ENCODE results near the gene MSS51.
"Not testable (repeated sequence)": the region's sequence is repeated elsewhere in the genome, so short reads cannot be mapped to it uniquely, and the experiment has no call there.

MSS51 gene

DNA sequence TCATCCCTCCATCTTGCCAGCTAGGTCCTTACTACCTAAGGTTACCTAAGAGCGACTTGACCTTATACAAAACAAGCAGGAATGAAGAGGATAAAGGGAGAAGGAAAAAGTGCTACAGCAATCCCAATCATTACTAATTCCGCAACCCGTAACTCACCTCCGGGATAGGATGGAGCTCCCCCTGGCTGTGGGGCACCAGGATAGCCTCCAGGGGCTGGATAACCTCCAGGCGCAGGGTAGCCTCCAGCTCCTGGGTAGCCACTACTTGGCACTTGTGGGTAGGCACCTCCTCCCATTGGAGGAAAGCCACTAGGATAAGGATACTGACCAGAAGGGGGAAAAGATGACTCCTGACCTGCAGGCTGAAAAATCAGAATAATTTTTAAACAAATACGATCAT lies 35.3 kb downstream of the MSS51 start:
- H3K4me3 ChIP-seq (ENCODE audit: low read depth, low read length) = no peak overlapping the region
- TF ChIP-seq, protein P1, sequence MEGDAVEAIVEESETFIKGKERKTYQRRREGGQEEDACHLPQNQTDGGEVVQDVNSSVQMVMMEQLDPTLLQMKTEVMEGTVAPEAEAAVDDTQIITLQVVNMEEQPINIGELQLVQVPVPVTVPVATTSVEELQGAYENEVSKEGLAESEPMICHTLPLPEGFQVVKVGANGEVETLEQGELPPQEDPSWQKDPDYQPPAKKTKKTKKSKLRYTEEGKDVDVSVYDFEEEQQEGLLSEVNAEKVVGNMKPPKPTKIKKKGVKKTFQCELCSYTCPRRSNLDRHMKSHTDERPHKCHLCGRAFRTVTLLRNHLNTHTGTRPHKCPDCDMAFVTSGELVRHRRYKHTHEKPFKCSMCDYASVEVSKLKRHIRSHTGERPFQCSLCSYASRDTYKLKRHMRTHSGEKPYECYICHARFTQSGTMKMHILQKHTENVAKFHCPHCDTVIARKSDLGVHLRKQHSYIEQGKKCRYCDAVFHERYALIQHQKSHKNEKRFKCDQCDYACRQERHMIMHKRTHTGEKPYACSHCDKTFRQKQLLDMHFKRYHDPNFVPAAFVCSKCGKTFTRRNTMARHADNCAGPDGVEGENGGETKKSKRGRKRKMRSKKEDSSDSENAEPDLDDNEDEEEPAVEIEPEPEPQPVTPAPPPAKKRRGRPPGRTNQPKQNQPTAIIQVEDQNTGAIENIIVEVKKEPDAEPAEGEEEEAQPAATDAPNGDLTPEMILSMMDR (IDR thresholded peaks at IDR 0.05; ENCODE audit: borderline replicate concordance, insufficient read depth, low read depth, low read length) = no peak

DNA sequence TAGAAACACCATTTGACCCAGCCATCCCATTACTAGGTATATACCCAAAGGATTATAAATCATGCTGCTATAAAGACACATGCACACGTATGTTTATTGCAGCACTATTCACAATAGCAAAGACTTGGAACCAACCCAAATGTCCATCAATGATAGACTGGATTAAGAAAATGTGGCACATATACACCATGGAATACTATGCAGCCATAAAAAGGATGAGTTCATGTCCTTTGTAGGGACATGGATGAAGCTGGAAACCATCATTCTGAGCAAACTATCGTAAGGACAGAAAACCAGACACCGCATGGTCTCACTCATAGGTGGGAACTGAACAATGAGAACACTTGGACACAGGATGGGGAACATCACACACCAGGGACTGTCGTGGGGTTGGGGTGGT lies 39.0 kb downstream of the MSS51 start:
- H3K4me3 ChIP-seq (ENCODE audit: low read depth, low read length) = not testable (repeated sequence)

DNA sequence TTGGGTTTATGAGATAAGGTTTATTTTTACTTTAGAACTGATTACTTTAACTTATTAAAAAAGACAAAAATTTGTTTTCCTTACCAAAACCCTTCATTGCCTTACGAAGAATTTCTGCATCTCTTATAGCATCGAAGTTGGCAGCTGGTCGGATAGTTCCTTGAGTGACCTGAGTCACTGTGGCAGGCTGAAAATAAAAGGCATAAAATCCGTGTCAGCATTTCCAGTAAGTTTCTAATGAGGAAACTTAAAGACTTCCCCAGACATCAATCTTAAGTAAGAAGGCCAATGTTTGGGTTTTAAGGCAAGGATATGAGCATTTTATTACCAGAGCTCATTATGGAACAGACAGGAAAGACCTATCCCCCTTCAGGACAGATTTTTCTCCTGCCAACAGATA lies 45.1 kb downstream of the MSS51 start:
- H3K4me3 ChIP-seq (ENCODE audit: low read depth, low read length) = no peak overlapping the region
- TF ChIP-seq, protein P1 (IDR thresholded peaks at IDR 0.05; ENCODE audit: borderline replicate concordance, insufficient read depth, low read depth, low read length) = no peak

DNA sequence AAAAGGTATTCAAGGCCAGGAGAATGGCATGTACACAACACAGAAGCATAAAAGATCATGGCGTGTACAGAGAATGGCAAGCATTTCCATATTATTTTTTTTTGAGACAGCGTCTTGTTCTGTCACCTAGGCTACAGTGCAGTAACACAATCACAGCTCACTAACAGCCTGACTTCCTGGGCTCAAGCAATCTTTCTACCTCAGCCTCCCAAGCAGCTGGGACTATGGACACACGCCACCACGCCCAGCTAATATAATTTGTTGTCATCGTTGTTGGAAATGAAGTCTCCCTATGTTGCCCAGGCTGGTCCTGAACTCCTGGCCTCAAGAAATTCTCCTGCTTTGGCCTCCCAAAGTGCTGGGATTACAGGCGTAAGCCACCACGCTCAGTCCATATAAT lies 46.8 kb downstream of the MSS51 start:
- TF ChIP-seq, protein P1 (IDR thresholded peaks at IDR 0.05; ENCODE audit: borderline replicate concordance, insufficient read depth, low read depth, low read length) = no peak
- H3K4me3 ChIP-seq (ENCODE audit: low read depth, low read length) = no peak overlapping the region

DNA sequence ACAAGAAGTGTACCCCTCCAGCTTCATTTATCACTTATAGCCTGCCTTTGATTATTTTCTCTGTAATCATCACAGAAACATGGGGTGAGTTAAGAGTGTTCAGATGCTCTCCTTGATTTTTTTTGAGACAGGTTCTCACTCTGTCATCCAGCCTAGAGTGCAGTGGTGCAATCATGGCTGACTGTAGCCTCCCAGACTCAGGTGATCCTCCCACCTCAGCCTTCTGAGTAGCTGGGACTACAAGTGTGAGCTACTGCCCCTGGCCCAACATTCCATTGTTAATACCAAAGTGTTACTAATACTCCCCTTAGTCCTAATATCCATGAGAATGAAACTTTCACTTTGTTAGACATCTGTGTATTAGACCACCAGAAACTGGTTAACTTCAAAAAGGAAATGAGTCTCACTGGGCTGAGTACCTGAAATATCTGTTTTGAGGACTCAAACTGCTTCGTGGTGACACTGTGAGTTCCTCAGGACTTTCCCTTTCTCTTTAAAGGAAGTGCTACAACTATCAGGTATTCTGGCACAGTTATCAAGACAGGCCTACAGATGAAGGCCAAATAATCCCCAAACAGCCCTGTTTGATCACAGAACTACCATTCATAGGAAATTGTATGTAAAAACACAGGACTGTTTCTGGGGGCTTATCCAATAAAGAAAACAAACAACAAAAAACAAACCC lies 54.2 kb downstream of the MSS51 start:
- TF ChIP-seq, protein P1 (IDR thresholded peaks at IDR 0.05; ENCODE audit: borderline replicate concordance, insufficient read depth, low read depth, low read length) = no peak
- H3K4me3 ChIP-seq (ENCODE audit: low read depth, low read length) = no peak overlapping the region

DNA sequence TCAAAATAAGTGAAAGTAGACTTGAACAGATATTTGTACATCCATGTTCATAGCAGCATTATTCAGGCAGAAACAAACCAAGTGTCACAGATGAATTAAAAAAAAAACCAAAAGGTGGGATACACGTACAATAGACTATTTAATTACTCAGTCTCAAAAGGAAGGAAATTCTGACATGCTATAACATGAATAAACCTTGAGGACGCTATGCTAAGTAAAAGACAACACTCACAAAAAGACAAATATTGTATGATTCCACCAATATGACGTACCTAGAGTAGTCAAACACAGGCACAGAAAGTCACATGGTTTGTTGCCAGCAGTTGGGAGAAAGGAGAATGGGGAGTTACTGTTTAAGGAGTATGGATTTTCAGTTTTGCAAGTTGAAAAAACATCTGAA lies 56.7 kb downstream of the MSS51 start:
- TF ChIP-seq, protein P1 (IDR thresholded peaks at IDR 0.05; ENCODE audit: borderline replicate concordance, insufficient read depth, low read depth, low read length) = no peak
- H3K4me3 ChIP-seq (ENCODE audit: low read depth, low read length) = no peak overlapping the region
